ENCODE data around the gene POLR1E.

The POLR1E gene

DNA sequence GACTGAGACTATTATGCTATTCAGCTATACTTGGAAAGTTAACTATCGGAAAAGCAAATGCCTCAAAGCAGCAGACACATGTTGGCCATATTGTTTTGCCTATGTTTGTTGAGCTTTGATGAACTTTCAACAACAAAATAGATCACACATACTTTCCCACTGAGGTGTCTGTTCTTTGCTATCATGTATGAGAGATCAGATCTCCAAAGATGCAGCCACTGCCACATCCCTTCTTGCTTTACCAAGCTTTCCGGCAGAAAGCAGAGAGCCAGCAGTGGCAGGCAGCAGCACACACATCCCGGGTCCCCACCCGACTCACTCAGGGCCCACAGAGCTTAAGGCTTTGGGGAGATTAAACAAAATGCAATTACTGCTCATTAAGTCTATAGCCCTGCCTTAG is 39.3 kb upstream of the POLR1E start:
- H3K4me1 ChIP-seq (ENCODE audit: control insufficient read depth in 1 of 2, insufficient read depth in 2 of 2, low read length in 2 of 2): peaks cover 11 to 13% of the 10 kb centered on the region in 2 donors
- no peak overlapping the region for H3K27ac ChIP-seq (ENCODE audit: low read depth, low read length)
- H3K9ac ChIP-seq (ENCODE audit: low read depth in 1 of 2, low read length in 2 of 2): no peak overlapping the region
- H3K4me3 ChIP-seq (ENCODE audit: low read depth in 1 of 2, low read length in 2 of 2): no peak overlapping the region
- H3K27me3 ChIP-seq (ENCODE audit: control insufficient read depth in 1 of 2, insufficient read depth in 2 of 2, low read length in 2 of 2): no peaks in the 10 kb centered on the region
- H3K36me3 ChIP-seq (ENCODE audit: control insufficient read depth in 1 of 2, insufficient read depth in 2 of 2, low read length in 2 of 2): peaks cover 2 to 21% of the 10 kb centered on the region in 2 donors
- no peaks in the 10 kb centered on the region for H3K9me3 ChIP-seq (ENCODE audit: control insufficient read depth in 1 of 2, low read length in 2 of 2)

DNA sequence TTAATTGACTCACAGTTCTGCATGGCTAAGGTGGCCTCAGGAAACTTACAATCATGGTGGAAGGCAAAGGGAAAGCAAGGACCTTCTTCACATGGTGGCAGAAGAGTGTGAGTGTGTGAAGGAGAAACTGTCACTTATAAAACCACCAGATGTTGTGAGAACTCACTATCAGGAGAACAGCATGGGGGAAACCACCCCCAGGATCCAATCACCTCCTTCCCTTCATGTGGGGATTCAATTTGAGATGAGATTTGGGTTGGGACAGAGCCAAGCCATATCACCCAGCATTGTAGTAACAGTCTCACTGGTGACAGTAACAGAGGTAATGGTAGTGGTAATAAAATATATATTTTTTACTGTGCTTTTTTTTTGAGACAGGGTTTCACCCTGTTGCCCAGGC is 38.6 kb upstream of the POLR1E start:
- H3K9ac ChIP-seq (ENCODE audit: low read depth in 1 of 2, low read length in 2 of 2): no peak overlapping the region
- H3K9me3 ChIP-seq (ENCODE audit: control insufficient read depth in 1 of 2, low read length in 2 of 2): no peaks in the 10 kb centered on the region
- no peaks in the 10 kb centered on the region for H3K27me3 ChIP-seq (ENCODE audit: control insufficient read depth in 1 of 2, insufficient read depth in 2 of 2, low read length in 2 of 2)
- H3K27ac ChIP-seq (ENCODE audit: low read depth, low read length): no peak overlapping the region
- H3K36me3 ChIP-seq (ENCODE audit: control insufficient read depth in 1 of 2, insufficient read depth in 2 of 2, low read length in 2 of 2): peaks cover 0 to 14% of the 10 kb centered on the region in 2 donors
- no peak overlapping the region for H3K4me3 ChIP-seq (ENCODE audit: low read depth in 1 of 2, low read length in 2 of 2)
- peaks cover 11 to 13% of the 10 kb centered on the region in 2 donors for H3K4me1 ChIP-seq (ENCODE audit: control insufficient read depth in 1 of 2, insufficient read depth in 2 of 2, low read length in 2 of 2)

DNA sequence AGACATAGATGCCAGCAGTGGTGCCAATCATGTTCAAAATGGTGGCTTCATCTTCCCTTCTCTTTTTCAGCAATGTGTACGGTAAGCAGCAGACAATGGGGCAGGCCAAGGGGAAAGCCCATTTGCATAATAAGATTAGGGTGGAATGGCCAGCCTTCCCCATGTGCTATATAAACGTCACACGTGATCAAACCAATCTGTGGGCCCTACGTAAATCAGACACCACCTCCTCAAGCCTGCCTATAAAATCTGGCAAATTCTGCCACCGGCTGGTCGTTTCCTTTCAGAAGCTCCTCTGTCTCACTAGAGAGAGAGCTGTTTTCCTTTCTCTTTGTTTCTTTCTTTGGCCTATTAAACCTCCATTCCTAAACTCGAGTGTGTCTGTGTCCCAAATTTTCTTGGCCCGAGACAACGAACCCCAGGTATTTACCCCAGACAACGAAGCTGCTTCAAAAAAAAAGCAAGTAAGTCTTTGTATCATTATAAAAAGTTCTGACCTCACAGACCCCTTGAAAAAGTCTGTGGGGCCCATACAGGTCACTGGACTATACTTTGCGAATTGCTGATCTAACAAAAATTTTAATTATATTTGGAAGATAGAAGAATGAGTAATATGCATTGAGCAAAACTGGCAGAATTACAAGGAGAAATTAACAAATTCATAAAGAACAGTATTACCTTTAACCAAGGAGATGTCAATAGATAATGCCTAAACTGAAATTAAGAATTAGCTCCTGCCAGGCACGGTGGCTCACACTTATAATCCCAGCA is 35.7 kb upstream of the POLR1E start:
- H3K4me3 ChIP-seq (ENCODE audit: low read depth in 1 of 2, low read length in 2 of 2): no peak overlapping the region
- H3K27me3 ChIP-seq (ENCODE audit: control insufficient read depth in 1 of 2, insufficient read depth in 2 of 2, low read length in 2 of 2): no peaks in the 10 kb centered on the region
- H3K36me3 ChIP-seq (ENCODE audit: control insufficient read depth in 1 of 2, insufficient read depth in 2 of 2, low read length in 2 of 2): peaks cover 0 to 7% of the 10 kb centered on the region in 2 donors
- no peak overlapping the region for H3K9ac ChIP-seq (ENCODE audit: low read depth in 1 of 2, low read length in 2 of 2)
- no peak overlapping the region for H3K27ac ChIP-seq (ENCODE audit: low read depth, low read length)
- H3K9me3 ChIP-seq (ENCODE audit: control insufficient read depth in 1 of 2, low read length in 2 of 2): no peaks in the 10 kb centered on the region
- H3K4me1 ChIP-seq (ENCODE audit: control insufficient read depth in 1 of 2, insufficient read depth in 2 of 2, low read length in 2 of 2): peaks cover 13 to 20% of the 10 kb centered on the region in 2 donors

DNA sequence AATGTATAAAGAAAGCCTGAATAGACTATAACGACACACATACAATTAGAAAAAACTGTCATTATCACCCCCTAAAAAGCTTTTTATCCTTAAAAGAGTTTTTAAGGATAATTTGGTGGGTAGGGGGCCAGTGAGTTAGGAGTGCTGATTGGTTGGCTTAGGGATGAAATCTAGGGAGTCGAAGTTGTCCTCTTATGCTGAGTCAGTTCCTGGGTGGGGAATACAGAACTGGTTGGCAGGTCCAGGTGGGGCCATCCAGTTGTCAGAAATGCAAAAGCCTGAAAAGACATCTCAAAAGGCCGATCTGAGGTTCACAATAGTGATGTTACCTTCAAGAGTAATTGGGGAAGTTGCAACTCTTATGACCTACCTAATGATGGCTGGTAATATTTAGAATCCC is 34.1 kb upstream of the POLR1E start:
- H3K4me3 ChIP-seq (ENCODE audit: low read depth in 1 of 2, low read length in 2 of 2): no peak overlapping the region
- no peak overlapping the region for H3K9ac ChIP-seq (ENCODE audit: low read depth in 1 of 2, low read length in 2 of 2)
- no peaks in the 10 kb centered on the region for H3K27me3 ChIP-seq (ENCODE audit: control insufficient read depth in 1 of 2, insufficient read depth in 2 of 2, low read length in 2 of 2)
- peaks cover 8 to 14% of the 10 kb centered on the region in 2 donors for H3K4me1 ChIP-seq (ENCODE audit: control insufficient read depth in 1 of 2, insufficient read depth in 2 of 2, low read length in 2 of 2)
- no peaks in the 10 kb centered on the region for H3K9me3 ChIP-seq (ENCODE audit: control insufficient read depth in 1 of 2, low read length in 2 of 2)
- no peak overlapping the region for H3K27ac ChIP-seq (ENCODE audit: low read depth, low read length)
- H3K36me3 ChIP-seq (ENCODE audit: control insufficient read depth in 1 of 2, insufficient read depth in 2 of 2, low read length in 2 of 2): peaks cover 0 to 7% of the 10 kb centered on the region in 2 donors

DNA sequence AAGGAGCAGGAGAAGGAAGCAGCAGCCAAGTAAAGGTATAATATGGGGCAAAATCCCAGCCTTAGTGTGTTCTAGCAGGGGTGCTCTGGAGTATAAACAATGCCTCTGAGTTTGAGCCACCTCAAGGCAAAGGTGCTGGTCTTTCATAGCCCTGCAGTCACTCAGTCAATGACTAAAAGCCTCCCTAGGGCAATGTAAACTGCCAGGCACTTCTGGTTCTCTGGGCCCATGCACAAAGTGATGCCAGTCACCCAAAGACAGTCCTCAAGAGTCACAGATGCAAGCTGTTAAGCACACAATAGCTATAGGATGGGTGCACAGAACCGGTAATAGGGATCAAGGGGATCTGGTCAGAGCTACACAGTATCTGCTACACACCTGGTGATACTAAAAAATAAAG is 33.1 kb upstream of the POLR1E start:
- no peak overlapping the region for H3K9ac ChIP-seq (ENCODE audit: low read depth in 1 of 2, low read length in 2 of 2)
- H3K4me3 ChIP-seq (ENCODE audit: low read depth in 1 of 2, low read length in 2 of 2): no peak overlapping the region
- peaks cover 0 to 7% of the 10 kb centered on the region in 2 donors for H3K36me3 ChIP-seq (ENCODE audit: control insufficient read depth in 1 of 2, insufficient read depth in 2 of 2, low read length in 2 of 2)
- no peak overlapping the region for H3K27ac ChIP-seq (ENCODE audit: low read depth, low read length)
- H3K4me1 ChIP-seq (ENCODE audit: control insufficient read depth in 1 of 2, insufficient read depth in 2 of 2, low read length in 2 of 2): peaks cover 8 to 12% of the 10 kb centered on the region in 2 donors
- H3K9me3 ChIP-seq (ENCODE audit: control insufficient read depth in 1 of 2, low read length in 2 of 2): no peaks in the 10 kb centered on the region
- no peaks in the 10 kb centered on the region for H3K27me3 ChIP-seq (ENCODE audit: control insufficient read depth in 1 of 2, insufficient read depth in 2 of 2, low read length in 2 of 2)

DNA sequence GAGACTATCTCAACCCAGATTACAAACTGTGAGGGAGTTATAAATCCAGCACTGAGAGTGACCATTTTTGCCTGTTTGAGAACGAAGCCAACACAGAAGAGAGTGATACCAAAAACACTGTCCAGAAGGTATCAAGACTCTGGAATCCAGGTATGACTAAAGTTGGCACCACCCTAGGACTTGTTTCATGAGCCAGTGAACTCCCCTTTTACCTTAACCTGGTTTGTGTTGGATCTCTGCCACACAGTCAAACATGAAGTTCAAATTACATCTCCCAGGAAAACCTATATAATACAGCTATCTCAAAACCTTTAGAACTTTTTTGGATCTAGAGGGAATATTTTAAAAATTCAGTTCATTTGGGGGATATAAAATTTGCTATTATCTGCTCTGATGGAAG is 31.9 kb upstream of the POLR1E start:
- H3K4me3 ChIP-seq (ENCODE audit: low read depth in 1 of 2, low read length in 2 of 2): peak overlapping the region in 1 of 2 donors; percentile 9
- H3K4me1 ChIP-seq (ENCODE audit: control insufficient read depth in 1 of 2, insufficient read depth in 2 of 2, low read length in 2 of 2): peaks cover 8 to 12% of the 10 kb centered on the region in 2 donors
- peaks cover 0 to 7% of the 10 kb centered on the region in 2 donors for H3K36me3 ChIP-seq (ENCODE audit: control insufficient read depth in 1 of 2, insufficient read depth in 2 of 2, low read length in 2 of 2)
- H3K27me3 ChIP-seq (ENCODE audit: control insufficient read depth in 1 of 2, insufficient read depth in 2 of 2, low read length in 2 of 2): no peaks in the 10 kb centered on the region
- H3K9ac ChIP-seq (ENCODE audit: low read depth in 1 of 2, low read length in 2 of 2): no peak overlapping the region
- H3K27ac ChIP-seq (ENCODE audit: low read depth, low read length): no peak overlapping the region
- H3K9me3 ChIP-seq (ENCODE audit: control insufficient read depth in 1 of 2, low read length in 2 of 2): no peaks in the 10 kb centered on the region

DNA sequence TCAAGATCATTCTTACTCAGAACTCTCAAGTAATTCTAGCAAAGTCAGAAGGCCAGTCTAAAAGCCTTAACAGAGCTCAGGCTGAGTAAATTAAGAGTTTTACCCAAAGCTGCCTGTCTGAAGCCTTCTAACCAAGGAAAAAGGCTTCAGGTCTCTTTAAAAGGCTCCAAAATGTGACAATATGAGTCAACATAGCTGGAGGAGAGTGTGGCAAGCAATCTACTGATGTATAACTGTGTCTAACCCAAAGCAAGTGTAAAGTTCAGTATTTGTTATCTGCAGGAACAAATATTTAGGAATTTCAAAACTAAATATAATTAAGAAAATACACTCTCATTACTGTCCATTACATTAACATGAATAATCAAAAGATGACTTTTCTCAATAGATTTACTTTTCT is 31.5 kb upstream of the POLR1E start:
- H3K4me3 ChIP-seq (ENCODE audit: low read depth in 1 of 2, low read length in 2 of 2): no peak overlapping the region
- no peaks in the 10 kb centered on the region for H3K27me3 ChIP-seq (ENCODE audit: control insufficient read depth in 1 of 2, insufficient read depth in 2 of 2, low read length in 2 of 2)
- no peak overlapping the region for H3K9ac ChIP-seq (ENCODE audit: low read depth in 1 of 2, low read length in 2 of 2)
- H3K36me3 ChIP-seq (ENCODE audit: control insufficient read depth in 1 of 2, insufficient read depth in 2 of 2, low read length in 2 of 2): peaks cover 0 to 4% of the 10 kb centered on the region in 2 donors
- H3K27ac ChIP-seq (ENCODE audit: low read depth, low read length): no peak overlapping the region
- H3K9me3 ChIP-seq (ENCODE audit: control insufficient read depth in 1 of 2, low read length in 2 of 2): no peaks in the 10 kb centered on the region
- H3K4me1 ChIP-seq (ENCODE audit: control insufficient read depth in 1 of 2, insufficient read depth in 2 of 2, low read length in 2 of 2): peaks cover 8 to 12% of the 10 kb centered on the region in 2 donors

DNA sequence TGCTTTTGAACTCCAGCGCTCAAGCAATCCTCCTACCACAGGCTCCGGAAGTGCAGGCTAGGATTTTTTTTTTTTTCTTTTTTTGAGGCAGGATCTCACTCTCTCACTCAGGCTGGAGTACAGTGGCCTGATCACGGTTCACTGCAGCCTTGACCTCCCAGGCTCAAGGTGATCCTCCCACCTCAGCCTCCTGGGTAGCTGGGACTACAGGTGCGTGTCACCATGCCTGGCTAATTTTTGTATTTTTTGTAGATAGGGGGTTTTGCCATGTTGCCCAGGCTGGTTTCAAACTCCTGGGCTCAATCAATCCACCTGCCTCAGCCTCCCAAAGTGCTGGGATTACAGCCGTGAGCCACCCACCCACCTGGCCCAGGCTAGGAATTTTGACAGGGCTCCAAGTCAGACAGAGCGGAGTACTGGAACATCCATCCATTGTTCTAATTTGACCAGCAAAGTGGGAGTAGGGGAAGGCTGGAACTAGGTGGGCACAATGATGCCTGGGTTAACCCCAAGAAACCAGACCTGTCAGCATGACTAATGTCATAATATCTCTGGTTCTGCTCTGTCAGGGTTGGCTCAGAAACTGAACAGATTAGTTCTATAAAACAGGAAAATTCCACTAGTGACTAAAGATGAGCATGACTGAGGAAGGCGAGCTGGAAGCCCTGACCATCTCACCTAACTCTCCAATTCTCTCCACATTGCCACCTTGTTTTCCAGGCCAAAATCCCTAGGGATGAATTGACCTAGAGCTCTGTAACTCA is 29.7 kb upstream of the POLR1E start:
- Histone ChIP-seq H3K9me3 (ENCODE audit: control insufficient read depth in 1 of 2, low read length in 2 of 2) (no peaks in the 10 kb centered on the region), H3K4me1 (ENCODE audit: control insufficient read depth in 1 of 2, insufficient read depth in 2 of 2, low read length in 2 of 2) (peaks cover 8 to 12% of the 10 kb centered on the region in 2 donors), H3K9ac (ENCODE audit: low read depth in 1 of 2, low read length in 2 of 2) (no peak overlapping the region), H3K27ac (ENCODE audit: low read depth, low read length) (no peak overlapping the region), H3K27me3 (ENCODE audit: control insufficient read depth in 1 of 2, insufficient read depth in 2 of 2, low read length in 2 of 2) (no peaks in the 10 kb centered on the region), H3K36me3 (ENCODE audit: control insufficient read depth in 1 of 2, insufficient read depth in 2 of 2, low read length in 2 of 2) (no peaks in the 10 kb centered on the region), H3K4me3 (ENCODE audit: low read depth in 1 of 2, low read length in 2 of 2) (no peak overlapping the region)

DNA sequence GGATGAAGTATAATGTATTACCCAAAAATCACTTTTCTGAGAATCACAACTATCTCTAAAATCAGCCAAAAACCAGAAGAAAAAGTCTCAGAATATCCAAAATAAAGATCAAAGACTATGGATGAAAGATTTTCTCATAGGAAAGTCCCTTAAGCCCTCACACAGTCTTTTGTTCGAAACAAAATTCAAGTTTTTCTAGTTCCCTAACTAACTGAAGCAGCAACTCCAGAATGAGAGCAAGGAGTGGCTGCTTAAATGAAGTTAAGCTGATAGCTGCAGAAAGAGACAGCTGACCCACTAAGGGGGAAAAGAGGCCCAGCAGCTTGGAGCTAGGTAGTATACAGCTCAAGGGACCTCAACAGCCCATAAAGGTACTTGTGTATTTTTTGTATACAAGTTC is 28.9 kb upstream of the POLR1E start:
- no peaks in the 10 kb centered on the region for H3K9me3 ChIP-seq (ENCODE audit: control insufficient read depth in 1 of 2, low read length in 2 of 2)
- H3K9ac ChIP-seq (ENCODE audit: low read depth in 1 of 2, low read length in 2 of 2): no peak overlapping the region
- no peaks in the 10 kb centered on the region for H3K36me3 ChIP-seq (ENCODE audit: control insufficient read depth in 1 of 2, insufficient read depth in 2 of 2, low read length in 2 of 2)
- no peaks in the 10 kb centered on the region for H3K27me3 ChIP-seq (ENCODE audit: control insufficient read depth in 1 of 2, insufficient read depth in 2 of 2, low read length in 2 of 2)
- H3K27ac ChIP-seq (ENCODE audit: low read depth, low read length): no peak overlapping the region
- H3K4me1 ChIP-seq (ENCODE audit: control insufficient read depth in 1 of 2, insufficient read depth in 2 of 2, low read length in 2 of 2): peaks cover 8 to 12% of the 10 kb centered on the region in 2 donors
- no peak overlapping the region for H3K4me3 ChIP-seq (ENCODE audit: low read depth in 1 of 2, low read length in 2 of 2)

DNA sequence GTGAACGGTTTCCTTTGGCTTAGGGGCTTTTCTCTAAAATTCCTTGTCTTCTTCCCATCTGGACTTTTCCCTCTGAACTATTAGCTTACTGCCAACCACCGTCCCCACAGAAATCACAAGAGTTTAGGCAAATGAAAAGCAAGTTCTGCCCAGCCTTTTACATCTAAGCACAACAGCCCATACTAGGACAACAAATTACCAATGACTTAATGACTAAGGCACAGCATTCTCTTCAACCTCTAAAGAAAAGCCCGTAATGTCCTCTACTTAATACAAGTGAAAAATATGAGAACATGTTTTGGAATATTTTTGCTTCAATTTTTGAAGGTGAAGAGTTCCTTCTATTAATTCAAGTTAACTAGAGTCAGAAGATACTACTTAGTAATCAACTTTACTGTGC is 21.7 kb upstream of the POLR1E start:
- peaks cover 23 to 27% of the 10 kb centered on the region in 2 donors for H3K4me1 ChIP-seq (ENCODE audit: control insufficient read depth in 1 of 2, insufficient read depth in 2 of 2, low read length in 2 of 2)
- H3K4me3 ChIP-seq (ENCODE audit: low read depth in 1 of 2, low read length in 2 of 2): peak overlapping the region; percentile 91 to 95
- peak overlapping the region; percentile 95 to 98 for H3K9ac ChIP-seq (ENCODE audit: low read depth in 1 of 2, low read length in 2 of 2)
- no peaks in the 10 kb centered on the region for H3K36me3 ChIP-seq (ENCODE audit: control insufficient read depth in 1 of 2, insufficient read depth in 2 of 2, low read length in 2 of 2)
- no peak overlapping the region for H3K27ac ChIP-seq (ENCODE audit: low read depth, low read length)
- H3K9me3 ChIP-seq (ENCODE audit: control insufficient read depth in 1 of 2, low read length in 2 of 2): no peaks in the 10 kb centered on the region
- H3K27me3 ChIP-seq (ENCODE audit: control insufficient read depth in 1 of 2, insufficient read depth in 2 of 2, low read length in 2 of 2): no peaks in the 10 kb centered on the region

Data from duodenal mucosa (tissue), 2 donors.